ENCODE results near the gene NEK9. TPM values are rescaled to one million over a fixed set of nuclear protein-coding genes. Genes with fewer than 3 reads are reported as not detected.

NEK9 gene
- total RNA-seq, 1 experiment from 2014 or later, result 56.5 TPM

DNA sequence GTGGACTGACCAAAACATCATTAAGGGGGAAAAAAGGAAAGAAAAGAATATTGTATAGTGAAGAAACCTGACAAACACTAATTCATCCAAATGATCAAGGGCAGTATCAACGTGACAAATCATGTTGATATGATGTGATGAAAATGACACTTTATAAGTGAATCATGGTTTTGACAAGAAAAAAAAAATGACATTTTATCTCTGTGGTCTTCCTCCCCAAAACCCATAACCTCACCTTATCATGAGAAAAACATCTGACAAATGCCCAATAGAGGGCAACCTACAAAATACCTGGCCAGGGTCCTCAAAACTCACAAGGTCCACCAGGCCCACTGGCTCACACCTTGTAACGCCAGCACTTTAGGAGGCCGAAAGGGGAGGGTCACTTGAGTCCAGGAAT is 35.8 kb upstream of the NEK9 start:
- Histone ChIP-seq H2AK5ac (ENCODE audit: insufficient read length, low read length) (no peak overlapping the region), H3K27ac (ENCODE audit: insufficient read length, low read depth, low read length) (no peak overlapping the region), H2BK15ac (ENCODE audit: low read depth, low read length) (no peak overlapping the region), H3K14ac (ENCODE audit: insufficient read depth, low read length) (no peak overlapping the region), H3K23ac (ENCODE audit: insufficient read length, low read depth, low read length) (no peak overlapping the region), H3K18ac (ENCODE audit: insufficient read length, low read depth, low read length) (no peak overlapping the region), H3K9ac (ENCODE audit: extremely low read depth, insufficient read length, low read length) (no peak overlapping the region), H4K5ac (ENCODE audit: insufficient read length, low read depth, low read length) (no peak overlapping the region), H3K9me3 (ENCODE audit: control insufficient read depth, low read depth, low read length) (no peaks in the 10 kb centered on the region), H3K56ac (ENCODE audit: insufficient read length, low read depth, low read length) (no peak overlapping the region), H4K91ac (ENCODE audit: insufficient read length, low read depth, low read length) (no peak overlapping the region), H2AFZ (ENCODE audit: low read length) (no peak overlapping the region), H2BK20ac (ENCODE audit: low read depth, low read length, poor library complexity, severe bottlenecking) (no peak overlapping the region), H2BK120ac (ENCODE audit: low read depth, low read length, poor library complexity, severe bottlenecking) (no peak overlapping the region), H3K23me2 (ENCODE audit: insufficient read length, low read depth, low read length, poor library complexity, severe bottlenecking) (no peaks in the 10 kb centered on the region), H4K20me1 (ENCODE audit: control insufficient read depth, insufficient read depth, insufficient read length) (no peaks in the 10 kb centered on the region), H3K4ac (ENCODE audit: low read depth, low read length) (no peak overlapping the region), H3T11ph (ENCODE audit: low read length) (no peak overlapping the region), H3K79me2 (ENCODE audit: insufficient read depth, low read length) (peaks cover 10% of the 10 kb centered on the region; the same call in 1 of the 2 replicates), H2BK5ac (ENCODE audit: insufficient read length, low read length) (no peak overlapping the region), H3K27me3 (ENCODE audit: insufficient read depth, low read length) (no peaks in the 10 kb centered on the region), H3K4me2 (ENCODE audit: insufficient read depth, insufficient read length, low read length) (no peak overlapping the region), H3K4me1 (ENCODE audit: insufficient read depth, low read length) (no peaks in the 10 kb centered on the region; the same call in 1 of the 2 replicates), H4K8ac (replicated peaks; ENCODE audit: insufficient read length, low read depth, low read length) (no peak overlapping the region), H3K79me1 (ENCODE audit: insufficient read depth, low read depth, low read length, poor library complexity, severe bottlenecking) (peaks cover 9% of the 10 kb centered on the region), H2BK12ac (ENCODE audit: insufficient read length, low read depth, low read length) (no peak overlapping the region)
- Mint-ChIP-seq H3K27me3 (ENCODE audit: low read depth) (no peaks in the 10 kb centered on the region), H3K4me3 (no peak overlapping the region), H3K9me3 (no peaks in the 10 kb centered on the region), H3K27ac (peak overlapping the region in 1 of 3 experiments; percentile 33; a peak in 1 of 7 replicates), H3K4me1 (peaks cover 24 to 29% of the 10 kb centered on the region in 2 experiments), H3K36me3 (ENCODE audit: insufficient read depth in 1 of 3, low read depth in 3 of 3) (peaks cover 0 to 4% (median 0%) of the 10 kb centered on the region in 3 experiments; a peak in 1 of 7 replicates)
- WGBS (ENCODE audit: extremely low coverage, insufficient read length, low lambda C conversion rate), result no CpG with 5 or more reads among the region's 3 CpGs
- TF ChIP-seq, protein P1, sequence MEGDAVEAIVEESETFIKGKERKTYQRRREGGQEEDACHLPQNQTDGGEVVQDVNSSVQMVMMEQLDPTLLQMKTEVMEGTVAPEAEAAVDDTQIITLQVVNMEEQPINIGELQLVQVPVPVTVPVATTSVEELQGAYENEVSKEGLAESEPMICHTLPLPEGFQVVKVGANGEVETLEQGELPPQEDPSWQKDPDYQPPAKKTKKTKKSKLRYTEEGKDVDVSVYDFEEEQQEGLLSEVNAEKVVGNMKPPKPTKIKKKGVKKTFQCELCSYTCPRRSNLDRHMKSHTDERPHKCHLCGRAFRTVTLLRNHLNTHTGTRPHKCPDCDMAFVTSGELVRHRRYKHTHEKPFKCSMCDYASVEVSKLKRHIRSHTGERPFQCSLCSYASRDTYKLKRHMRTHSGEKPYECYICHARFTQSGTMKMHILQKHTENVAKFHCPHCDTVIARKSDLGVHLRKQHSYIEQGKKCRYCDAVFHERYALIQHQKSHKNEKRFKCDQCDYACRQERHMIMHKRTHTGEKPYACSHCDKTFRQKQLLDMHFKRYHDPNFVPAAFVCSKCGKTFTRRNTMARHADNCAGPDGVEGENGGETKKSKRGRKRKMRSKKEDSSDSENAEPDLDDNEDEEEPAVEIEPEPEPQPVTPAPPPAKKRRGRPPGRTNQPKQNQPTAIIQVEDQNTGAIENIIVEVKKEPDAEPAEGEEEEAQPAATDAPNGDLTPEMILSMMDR (conservative IDR thresholded peaks at IDR 0.05), result peak; percentile 46
- DNase-seq, result no peak
